Thoracic aorta (tissue), 2 donors: Measurements from ENCODE around the gene EVA1A. TPM values are rescaled to one million over a fixed set of nuclear protein-coding genes. Genes with fewer than 3 reads are reported as not detected.

Experiments
- ATAC-seq: fragments of 150-250 bp; one replicate; pipeline ENCODE4 v1.8.0; 2017; ENCODE audit warnings: low read depth; ENCODE audit not compliant: insufficient number of reproducible peaks, low FRiP score
- DNase-seq: peaks from one replicate; pipeline ENCODE4 v3.0.0-alpha.2; 2020; ENCODE audit warnings: low spot score
- H3K27ac ChIP-seq, 2 donors: fragments of 200-600 bp; sonication (generic); 1 replicate in 1 of 2; 2 replicates in 1 of 2; pipeline ENCODE4 v1.5.1; 2016; ENCODE audit warnings: mild to moderate bottlenecking in 2 of 2, moderate library complexity in 2 of 2
- H3K27me3 ChIP-seq: fragments of 200-600 bp; sonication (generic); replicated peaks from 2 replicates; pipeline ENCODE4 v1.6.0; 2016; ENCODE audit warnings: mild to moderate bottlenecking; ENCODE audit not compliant: insufficient read depth
- H3K36me3 ChIP-seq: fragments of 200-600 bp; sonication (generic); one replicate; pipeline ENCODE4 v1.5.1; 2016
- H3K4me1 ChIP-seq, 2 donors: fragments of 200-600 bp; sonication (generic); 1 replicate in 1 of 2; 2 replicates in 1 of 2; pipeline versions ENCODE4 v1.5.1 to v1.6.0; 2016; ENCODE audit warnings: low read depth in 2 of 2, mild to moderate bottlenecking in 1 of 2; ENCODE audit not compliant: control insufficient read depth in 1 of 2
- H3K4me3 ChIP-seq: fragments of 200-600 bp; sonication (generic); 2 replicates; pipeline ENCODE4 v1.5.1; 2016; ENCODE audit warnings: mild to moderate bottlenecking
- H3K9me3 ChIP-seq: fragments of 200-600 bp; sonication (generic); 2 replicates; pipeline ENCODE4 v1.5.1; 2016
- total RNA-seq, 2 donors: library from RNA; depleted of rRNA; stranded (reverse); fragments of >200 nt; gene quantifications; one replicate each; pipeline versions ENCODE4 v1.1.0 to v1.2.3, GENCODE V29; 2016
- TF ChIP-seq, protein P1 (sequence below): fragments of 200-600 bp; sonication (generic); IDR thresholded peaks from one replicate; pipeline ENCODE4 v1.5.1; 2019; ENCODE audit warnings: antibody characterized with exemption

Gene EVA1A
- total RNA-seq, 2 donors from 2014 or later, result 1.1 TPM; not detected in 1

- DNase-seq (no peak), ATAC-seq (no peak)
- TF ChIP-seq, protein P1, sequence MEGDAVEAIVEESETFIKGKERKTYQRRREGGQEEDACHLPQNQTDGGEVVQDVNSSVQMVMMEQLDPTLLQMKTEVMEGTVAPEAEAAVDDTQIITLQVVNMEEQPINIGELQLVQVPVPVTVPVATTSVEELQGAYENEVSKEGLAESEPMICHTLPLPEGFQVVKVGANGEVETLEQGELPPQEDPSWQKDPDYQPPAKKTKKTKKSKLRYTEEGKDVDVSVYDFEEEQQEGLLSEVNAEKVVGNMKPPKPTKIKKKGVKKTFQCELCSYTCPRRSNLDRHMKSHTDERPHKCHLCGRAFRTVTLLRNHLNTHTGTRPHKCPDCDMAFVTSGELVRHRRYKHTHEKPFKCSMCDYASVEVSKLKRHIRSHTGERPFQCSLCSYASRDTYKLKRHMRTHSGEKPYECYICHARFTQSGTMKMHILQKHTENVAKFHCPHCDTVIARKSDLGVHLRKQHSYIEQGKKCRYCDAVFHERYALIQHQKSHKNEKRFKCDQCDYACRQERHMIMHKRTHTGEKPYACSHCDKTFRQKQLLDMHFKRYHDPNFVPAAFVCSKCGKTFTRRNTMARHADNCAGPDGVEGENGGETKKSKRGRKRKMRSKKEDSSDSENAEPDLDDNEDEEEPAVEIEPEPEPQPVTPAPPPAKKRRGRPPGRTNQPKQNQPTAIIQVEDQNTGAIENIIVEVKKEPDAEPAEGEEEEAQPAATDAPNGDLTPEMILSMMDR, result no peak
- H3K4me1 ChIP-seq, result no peaks in the 10 kb centered on the region
- H3K9me3 ChIP-seq, result no peaks in the 10 kb centered on the region
- no peaks in the 10 kb centered on the region for H3K36me3 ChIP-seq
- H3K27me3 ChIP-seq, result no peaks in the 10 kb centered on the region
- H3K4me3 ChIP-seq, result no peak overlapping the region
- no peak overlapping the region for H3K27ac ChIP-seq
These were observed 45.0 kb downstream of the EVA1A start for GRCh38 chr2:75515584-75516368.

DNA sequence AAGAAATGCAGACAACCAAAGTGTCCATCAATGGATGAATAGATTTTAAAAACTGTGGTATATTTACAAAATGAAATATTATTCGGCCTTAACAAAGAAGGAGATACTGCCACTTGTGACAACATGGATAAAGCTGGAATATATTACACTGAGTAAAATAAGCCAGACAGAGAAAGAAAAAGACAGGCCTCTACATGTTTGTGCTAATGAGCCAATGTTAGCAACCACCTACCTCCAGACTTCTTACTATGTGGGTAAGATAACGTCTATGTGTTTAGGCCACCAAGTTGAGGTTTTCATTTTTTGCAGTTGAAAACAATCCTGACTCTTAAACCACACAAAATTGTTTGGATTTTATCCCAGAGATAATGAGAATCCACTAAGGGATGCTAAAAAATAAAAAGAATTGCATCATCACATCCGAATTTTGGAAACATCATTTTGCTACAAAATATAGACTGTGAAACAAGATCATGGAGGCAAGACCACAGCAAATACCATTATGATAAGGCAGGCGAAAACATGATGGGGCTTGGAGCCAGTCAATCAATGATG, 47.0 kb downstream of the EVA1A start:
- no peak overlapping the region for H3K4me3 ChIP-seq
- H3K36me3 ChIP-seq, result no peaks in the 10 kb centered on the region
- no peaks in the 10 kb centered on the region for H3K27me3 ChIP-seq
- no peak for DNase-seq
- no peaks in the 10 kb centered on the region for H3K4me1 ChIP-seq
- ATAC-seq, result no peak
- no peaks in the 10 kb centered on the region for H3K9me3 ChIP-seq
- TF ChIP-seq, protein P1, result no peak
- no peak overlapping the region for H3K27ac ChIP-seq

- Histone ChIP-seq H3K27ac (no peak overlapping the region), H3K27me3 (no peaks in the 10 kb centered on the region), H3K4me3 (no peak overlapping the region), H3K9me3 (no peaks in the 10 kb centered on the region), H3K36me3 (no peaks in the 10 kb centered on the region), H3K4me1 (no peaks in the 10 kb centered on the region)
- no peak for DNase-seq
- no peak for ATAC-seq
- TF ChIP-seq, protein P1, result no peak
These were observed 48.1 kb downstream of the EVA1A start for GRCh38 chr2:75512455-75513212.

- Histone ChIP-seq H3K27ac (no peak overlapping the region), H3K4me3 (no peak overlapping the region), H3K27me3 (no peaks in the 10 kb centered on the region), H3K4me1 (no peaks in the 10 kb centered on the region), H3K9me3 (no peaks in the 10 kb centered on the region), H3K36me3 (no peaks in the 10 kb centered on the region)
- DNase-seq (no peak), ATAC-seq (no peak)
- TF ChIP-seq, protein P1, result no peak
These were observed 54.5 kb downstream of the EVA1A start for GRCh38 chr2:75506101-75506697.

- Histone ChIP-seq H3K27me3 (no peaks in the 10 kb centered on the region), H3K9me3 (no peaks in the 10 kb centered on the region), H3K36me3 (no peaks in the 10 kb centered on the region), H3K4me3 (no peak overlapping the region), H3K4me1 (no peaks in the 10 kb centered on the region), H3K27ac (no peak overlapping the region)
- TF ChIP-seq, protein P1, result no peak
- no peak for DNase-seq
- ATAC-seq, result no peak
These were observed 55.7 kb downstream of the EVA1A start for GRCh38 chr2:75505012-75505411.
